ENCODE measurements around the gene ADD1. TPM values are rescaled to one million over a fixed set of nuclear protein-coding genes. Genes with fewer than 3 reads are reported as not detected.

Gene ADD1
- total and polyA plus RNA-seq, 7 donors: 124 to 224 (median 176) TPM

- Histone ChIP-seq H3K36me3 (ENCODE audit: insufficient read depth in 1 of 2, low read depth in 1 of 2) (peaks cover 12 to 99% of the 10 kb centered on the region in 2 donors), H3K9me3 (no peaks in the 10 kb centered on the region), H3K27ac (no peak overlapping the region), H3K4me3 (no peak overlapping the region), H3K27me3 (ENCODE audit: insufficient read depth in 3 of 3, low read length in 2 of 3) (no peaks in the 10 kb centered on the region), H3K4me1 (no peaks in the 10 kb centered on the region)
- intact Hi-C loops (cut with DNase I): no loop called here
- no peak for DNase-seq
- ATAC-seq: no peak
- TF ChIP-seq, protein P1, sequence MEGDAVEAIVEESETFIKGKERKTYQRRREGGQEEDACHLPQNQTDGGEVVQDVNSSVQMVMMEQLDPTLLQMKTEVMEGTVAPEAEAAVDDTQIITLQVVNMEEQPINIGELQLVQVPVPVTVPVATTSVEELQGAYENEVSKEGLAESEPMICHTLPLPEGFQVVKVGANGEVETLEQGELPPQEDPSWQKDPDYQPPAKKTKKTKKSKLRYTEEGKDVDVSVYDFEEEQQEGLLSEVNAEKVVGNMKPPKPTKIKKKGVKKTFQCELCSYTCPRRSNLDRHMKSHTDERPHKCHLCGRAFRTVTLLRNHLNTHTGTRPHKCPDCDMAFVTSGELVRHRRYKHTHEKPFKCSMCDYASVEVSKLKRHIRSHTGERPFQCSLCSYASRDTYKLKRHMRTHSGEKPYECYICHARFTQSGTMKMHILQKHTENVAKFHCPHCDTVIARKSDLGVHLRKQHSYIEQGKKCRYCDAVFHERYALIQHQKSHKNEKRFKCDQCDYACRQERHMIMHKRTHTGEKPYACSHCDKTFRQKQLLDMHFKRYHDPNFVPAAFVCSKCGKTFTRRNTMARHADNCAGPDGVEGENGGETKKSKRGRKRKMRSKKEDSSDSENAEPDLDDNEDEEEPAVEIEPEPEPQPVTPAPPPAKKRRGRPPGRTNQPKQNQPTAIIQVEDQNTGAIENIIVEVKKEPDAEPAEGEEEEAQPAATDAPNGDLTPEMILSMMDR (IDR thresholded peaks at IDR 0.05): no peak
- WGBS, 3 donors: 90 to 94% (median 93%) methylated on average over 19 of the region's 19 CpGs
These were observed 103.4 kb downstream of the ADD1 start for GRCh38 chr4:2946812-2947600.

DNA sequence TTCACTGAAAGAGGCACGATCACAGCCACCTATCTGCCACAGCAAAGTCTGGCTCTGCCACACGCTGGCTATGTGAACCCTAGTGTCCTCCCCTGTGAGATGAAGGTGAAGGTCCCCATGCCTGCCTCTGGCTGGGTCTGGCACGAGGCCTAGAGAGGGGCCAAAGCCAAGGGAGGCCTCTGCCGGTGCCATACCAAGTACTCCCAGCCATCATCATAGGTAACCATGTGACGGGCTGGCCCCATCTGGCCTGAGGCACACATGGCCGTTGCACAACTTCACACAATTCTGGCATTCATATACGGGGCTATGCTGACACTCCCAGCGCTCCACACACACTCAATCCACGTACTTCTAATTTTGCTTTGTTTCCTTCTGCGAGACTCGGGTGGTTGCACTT lies 104.3 kb downstream of the ADD1 start:
- no peaks in the 10 kb centered on the region for H3K27me3 ChIP-seq (ENCODE audit: insufficient read depth in 3 of 3, low read length in 2 of 3)
- DNase-seq: no peak
- no peaks in the 10 kb centered on the region for H3K4me1 ChIP-seq
- ATAC-seq: peak; percentile 51 to 75 (median 68)
- no peaks in the 10 kb centered on the region for H3K9me3 ChIP-seq
- TF ChIP-seq, protein P1 (IDR thresholded peaks at IDR 0.05): no peak
- 54 to 77% (median 61%) methylated on average over 11 of the region's 11 CpGs for WGBS, 3 donors
- H3K27ac ChIP-seq: no peak overlapping the region
- peaks cover 12 to 99% of the 10 kb centered on the region in 2 donors for H3K36me3 ChIP-seq (ENCODE audit: insufficient read depth in 1 of 2, low read depth in 1 of 2)
- intact Hi-C loops (cut with DNase I): no loop called here
- no peak overlapping the region for H3K4me3 ChIP-seq

DNA sequence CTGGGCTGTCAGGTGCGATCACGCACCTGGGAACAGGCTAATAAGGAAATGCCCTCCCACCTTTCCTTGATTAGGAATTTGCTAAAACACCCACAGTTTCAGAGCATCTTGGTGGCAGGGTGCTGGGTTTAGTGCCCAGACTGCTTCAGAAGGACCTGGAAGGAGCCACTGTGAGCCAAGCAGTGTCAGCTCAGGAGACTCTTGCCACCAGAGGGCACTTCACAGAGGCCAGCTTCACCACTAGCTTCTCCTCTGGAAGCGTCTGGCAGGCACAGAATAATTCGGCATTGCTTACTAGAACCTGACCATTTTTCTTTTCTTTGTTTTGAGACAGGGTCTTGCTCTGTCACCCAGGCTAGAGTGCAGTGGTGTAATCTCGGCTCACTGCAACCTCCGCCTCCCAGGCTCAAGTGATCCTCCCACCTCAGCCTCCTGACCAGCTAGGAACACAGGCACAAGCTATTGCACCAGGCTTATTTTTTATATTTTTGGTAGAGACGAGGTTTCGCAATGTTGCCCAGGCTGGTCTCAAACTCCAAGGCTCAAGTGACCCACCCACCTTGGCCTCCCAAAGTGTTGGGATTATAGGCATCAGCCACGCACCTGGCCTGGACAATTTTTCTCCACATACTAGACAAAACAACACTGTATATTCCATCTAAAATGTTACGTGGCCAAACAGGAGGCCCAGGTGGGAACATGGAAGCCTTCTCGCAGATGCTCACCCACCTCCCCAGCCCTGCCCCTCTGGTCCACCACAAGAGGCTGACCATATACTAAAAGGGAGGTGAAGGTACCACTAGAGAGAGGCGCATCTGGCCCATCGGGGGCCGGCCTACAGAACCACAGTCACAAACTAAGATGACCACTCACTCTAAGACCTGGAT lies 105.5 kb downstream of the ADD1 start:
- WGBS, 3 donors: 90 to 95% (median 90%) methylated on average over 14 of the region's 14 CpGs
- H3K9me3 ChIP-seq: no peaks in the 10 kb centered on the region
- peak; percentile 64 to 69 (median 68) for ATAC-seq
- no peak overlapping the region for H3K27ac ChIP-seq
- peaks cover 17 to 99% of the 10 kb centered on the region in 2 donors for H3K36me3 ChIP-seq (ENCODE audit: insufficient read depth in 1 of 2, low read depth in 1 of 2)
- DNase-seq: peak in 1 of 2 donors; percentile 60
- no peaks in the 10 kb centered on the region for H3K27me3 ChIP-seq (ENCODE audit: insufficient read depth in 3 of 3, low read length in 2 of 3)
- intact Hi-C loops (cut with DNase I): no loop called here
- H3K4me1 ChIP-seq: no peaks in the 10 kb centered on the region
- no peak overlapping the region for H3K4me3 ChIP-seq
- TF ChIP-seq, protein P1 (IDR thresholded peaks at IDR 0.05): peak; percentile 42

- DNase-seq (no peak), ATAC-seq (no peak)
- Histone ChIP-seq H3K4me3 (no peak overlapping the region), H3K4me1 (no peaks in the 10 kb centered on the region), H3K27me3 (ENCODE audit: insufficient read depth in 3 of 3, low read length in 2 of 3) (no peaks in the 10 kb centered on the region), H3K9me3 (no peaks in the 10 kb centered on the region), H3K27ac (no peak overlapping the region), H3K36me3 (ENCODE audit: insufficient read depth in 1 of 2, low read depth in 1 of 2) (peaks cover 17 to 99% of the 10 kb centered on the region in 2 donors)
- TF ChIP-seq, protein P1 (IDR thresholded peaks at IDR 0.05): no peak
- WGBS, 3 donors: 93 to 94% (median 94%) methylated on average over 11 of the region's 11 CpGs
- intact Hi-C loops (cut with DNase I): no loop called here
These were observed 106.1 kb downstream of the ADD1 start for GRCh38 chr4:2949782-2950125.
